Fibroblast of skin of right biceps (primary cell): Measurements from ENCODE around the gene FANCC.

ENCODE experiments used
- DNase-seq: peaks from one replicate; pipeline ENCODE4 v3.0.0-alpha.2; 2013

The FANCC gene

DNA sequence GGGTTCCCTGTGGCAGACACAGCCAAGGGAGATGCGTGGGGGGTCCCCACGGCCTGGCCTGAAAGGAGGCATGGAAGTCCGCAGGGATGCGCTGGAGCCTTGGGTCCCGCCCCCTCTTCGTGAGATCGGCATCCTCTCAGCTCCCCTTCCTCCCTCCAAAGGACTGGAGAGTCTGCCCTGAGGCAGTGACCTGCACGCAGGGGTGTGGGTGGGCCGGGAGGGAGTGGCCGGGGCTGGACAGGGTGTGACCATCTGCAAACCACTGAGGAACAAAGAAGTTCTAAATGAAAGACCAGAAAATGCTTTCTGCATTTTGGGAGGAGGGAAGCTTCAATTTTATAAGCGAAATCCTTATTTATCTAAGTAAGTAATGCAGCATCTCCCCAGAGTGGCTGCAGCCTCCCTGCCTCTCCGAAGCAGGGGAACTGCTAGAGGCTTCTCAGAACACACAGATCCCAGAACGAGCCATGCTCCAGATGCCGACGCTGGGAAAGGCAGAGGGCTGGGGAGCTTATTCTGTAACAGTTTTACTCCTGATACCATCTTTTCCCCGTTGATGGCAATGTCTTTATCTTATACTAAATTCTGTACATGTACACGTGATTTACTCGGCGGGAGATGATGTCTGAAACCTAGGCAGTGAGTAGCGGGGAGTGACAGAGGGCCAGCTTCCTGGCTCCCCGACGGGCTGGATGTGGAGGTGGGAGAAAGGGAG, 221.7 kb downstream of the FANCC start:
- no peak for DNase-seq

DNA sequence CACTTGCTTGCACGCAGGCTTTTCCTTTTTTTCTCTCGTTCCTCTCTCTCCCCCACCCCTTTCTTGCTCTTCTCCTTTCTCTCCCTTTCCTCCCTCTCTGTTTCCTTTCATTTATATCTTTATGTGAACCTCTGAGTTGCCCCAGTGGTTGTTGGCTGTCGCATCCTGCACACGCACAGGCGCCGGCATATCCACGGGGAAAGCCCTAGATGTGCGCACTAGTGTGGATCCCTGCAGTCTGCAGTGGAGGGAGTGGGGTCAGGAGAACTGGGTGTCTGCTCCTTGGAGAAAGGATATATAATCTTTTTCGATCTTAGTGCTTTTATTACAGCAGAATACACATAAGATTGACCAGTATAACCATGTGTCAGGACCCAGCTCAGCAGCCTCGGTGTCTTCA, 223.5 kb downstream of the FANCC start:
- DNase-seq, result no peak

GRCh38 chr9:95093586-95093985, 223.9 kb downstream of the FANCC start:
- DNase-seq, result no peak

DNA sequence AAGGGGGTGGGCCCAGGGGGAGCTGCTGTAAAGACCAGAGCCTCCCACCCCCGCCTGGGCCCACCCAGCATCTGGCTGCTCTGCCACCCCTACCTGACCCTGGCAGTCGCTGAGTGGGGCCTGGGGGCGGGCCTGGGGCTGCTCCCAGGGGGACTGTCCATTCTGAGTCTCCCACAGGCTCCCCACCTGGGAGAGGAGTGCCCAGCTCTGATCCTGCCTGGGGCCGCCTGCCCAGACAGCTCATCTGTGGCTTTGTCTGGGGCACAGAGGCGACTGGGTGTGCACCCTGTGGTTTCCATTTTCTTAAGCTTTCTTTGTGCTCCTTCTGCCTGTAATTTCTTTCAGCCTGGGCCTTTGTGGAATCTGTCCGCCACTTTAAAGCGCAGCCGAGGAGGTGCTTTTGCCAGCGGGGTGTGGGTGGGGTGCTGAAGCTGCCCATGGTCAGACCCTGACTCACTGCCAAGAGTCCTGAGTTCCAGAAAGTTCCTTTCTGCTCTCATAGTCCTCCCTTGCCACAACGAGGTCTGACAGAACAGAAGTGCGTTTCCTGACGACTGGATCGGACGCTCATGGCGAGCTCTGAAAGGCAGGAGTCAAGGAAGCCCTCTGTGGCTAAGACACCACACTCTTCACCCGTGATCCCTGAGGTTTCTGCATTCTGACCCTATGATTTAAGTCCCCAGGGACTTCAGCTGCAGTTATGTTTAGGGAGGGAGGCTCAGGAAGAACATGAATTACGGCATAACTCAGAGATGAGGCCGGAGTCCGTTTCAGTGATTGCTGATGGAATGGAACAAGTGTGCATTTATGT, 225.0 kb downstream of the FANCC start:
- peak; percentile 86 for DNase-seq

DNA sequence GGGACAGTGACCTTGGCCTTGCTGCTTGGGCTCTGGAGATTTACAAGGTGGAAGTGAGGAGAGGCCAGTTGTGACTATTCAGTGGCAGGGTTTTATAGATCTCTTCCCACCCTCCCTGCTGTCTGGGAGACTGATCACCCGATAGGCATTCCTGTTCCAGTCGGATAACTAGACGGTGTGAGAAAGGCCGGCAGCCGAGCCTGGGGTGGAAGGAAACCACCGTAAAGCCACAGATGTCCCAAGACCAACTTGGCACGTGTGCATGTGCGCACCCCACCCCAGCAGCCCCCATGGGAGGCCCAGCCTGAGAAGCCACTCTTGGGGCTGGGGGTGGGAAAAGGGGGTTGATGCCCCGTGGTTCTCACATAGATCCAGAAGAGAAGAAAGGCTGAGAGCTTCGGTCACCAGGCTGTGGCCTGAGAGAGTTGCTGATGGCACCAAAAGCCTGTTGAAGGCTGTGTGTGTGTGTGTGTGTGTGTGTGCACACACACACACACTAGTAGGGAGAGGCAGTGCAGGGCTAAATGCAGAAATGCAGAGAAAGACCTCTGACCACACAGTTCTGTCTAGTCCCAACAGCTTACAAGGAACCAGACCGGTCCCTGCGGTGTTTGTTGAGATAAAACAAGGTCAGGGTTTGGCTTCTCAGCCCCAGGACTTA, 225.8 kb downstream of the FANCC start:
- DNase-seq, result peak; percentile 64

- DNase-seq, result no peak
Observed at GRCh38 chr9:95090871-95091577, 226.5 kb downstream of the FANCC start.

DNA sequence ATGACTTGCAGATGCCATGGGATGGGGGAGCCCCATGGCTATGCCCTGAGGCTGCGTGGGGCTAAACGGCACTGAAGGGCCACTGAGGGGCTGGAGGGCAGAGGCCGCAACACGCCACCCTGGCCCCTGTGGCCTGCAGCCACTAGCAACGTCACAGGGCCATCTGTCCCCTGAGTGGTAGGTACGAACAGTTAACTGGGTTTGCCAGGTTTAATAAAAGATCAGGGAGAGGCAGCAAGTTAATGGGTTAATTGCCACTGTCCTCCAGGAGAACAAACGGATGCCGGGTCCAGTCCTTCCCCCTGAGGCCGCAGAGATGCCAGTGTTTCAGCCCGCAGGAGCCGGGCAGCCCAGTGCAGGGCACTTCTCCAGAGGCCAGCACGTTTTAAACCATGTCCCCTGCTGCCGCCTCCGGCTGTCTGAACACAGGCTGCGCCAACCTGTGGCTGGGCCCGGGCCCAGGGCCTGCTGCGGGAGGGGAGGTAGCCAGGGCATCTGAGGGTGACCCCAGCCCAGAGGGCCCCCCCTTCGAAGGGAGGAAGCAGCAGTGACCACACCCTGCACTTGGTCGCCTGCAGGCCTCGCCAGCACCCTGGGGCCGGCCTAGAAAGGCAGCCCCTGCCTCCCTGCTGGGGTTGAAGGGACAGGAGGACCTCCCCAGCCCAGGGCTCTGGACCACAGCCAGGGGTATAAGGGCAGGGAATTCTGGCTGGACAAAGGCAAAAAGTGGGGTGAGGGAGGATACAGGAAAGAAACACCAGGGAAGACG, 227.3 kb downstream of the FANCC start:
- no peak for DNase-seq

DNA sequence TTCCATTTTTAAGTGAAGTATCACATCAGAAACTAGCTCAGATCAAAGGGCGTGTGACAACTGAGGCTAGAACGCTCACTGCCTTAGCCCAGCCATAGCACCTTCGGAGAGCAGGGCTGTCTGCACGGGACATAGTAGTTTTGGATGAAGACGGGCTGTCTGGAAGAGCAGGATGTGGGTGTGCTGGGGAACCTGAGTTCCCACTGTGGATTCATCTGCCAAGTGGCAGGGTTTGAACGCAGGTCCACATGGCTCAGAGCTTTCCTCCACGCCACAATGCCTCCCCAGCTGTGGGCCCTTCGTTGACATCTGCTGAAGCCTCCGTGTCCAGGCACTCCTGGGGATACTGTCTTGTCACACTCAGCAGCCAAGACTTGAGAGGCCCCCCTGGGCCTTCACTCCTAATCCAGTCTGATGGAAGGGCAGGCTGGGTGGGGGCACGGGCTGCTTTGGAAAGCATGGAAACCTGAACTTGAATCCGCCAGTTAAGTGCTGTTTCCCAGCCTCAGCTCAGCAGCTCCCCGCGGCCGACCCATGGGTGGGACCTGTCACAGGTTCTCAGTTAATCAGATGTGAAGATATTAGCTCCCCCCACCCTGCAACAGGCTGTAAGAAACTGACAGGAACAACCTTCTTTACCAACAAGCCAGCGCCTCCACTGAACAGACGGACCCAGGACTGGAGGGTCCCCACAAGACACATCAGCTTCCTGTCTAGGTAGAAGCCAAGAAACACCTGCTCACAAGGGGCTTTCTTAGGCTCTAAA, 228.1 kb downstream of the FANCC start:
- DNase-seq, result no peak

DNA sequence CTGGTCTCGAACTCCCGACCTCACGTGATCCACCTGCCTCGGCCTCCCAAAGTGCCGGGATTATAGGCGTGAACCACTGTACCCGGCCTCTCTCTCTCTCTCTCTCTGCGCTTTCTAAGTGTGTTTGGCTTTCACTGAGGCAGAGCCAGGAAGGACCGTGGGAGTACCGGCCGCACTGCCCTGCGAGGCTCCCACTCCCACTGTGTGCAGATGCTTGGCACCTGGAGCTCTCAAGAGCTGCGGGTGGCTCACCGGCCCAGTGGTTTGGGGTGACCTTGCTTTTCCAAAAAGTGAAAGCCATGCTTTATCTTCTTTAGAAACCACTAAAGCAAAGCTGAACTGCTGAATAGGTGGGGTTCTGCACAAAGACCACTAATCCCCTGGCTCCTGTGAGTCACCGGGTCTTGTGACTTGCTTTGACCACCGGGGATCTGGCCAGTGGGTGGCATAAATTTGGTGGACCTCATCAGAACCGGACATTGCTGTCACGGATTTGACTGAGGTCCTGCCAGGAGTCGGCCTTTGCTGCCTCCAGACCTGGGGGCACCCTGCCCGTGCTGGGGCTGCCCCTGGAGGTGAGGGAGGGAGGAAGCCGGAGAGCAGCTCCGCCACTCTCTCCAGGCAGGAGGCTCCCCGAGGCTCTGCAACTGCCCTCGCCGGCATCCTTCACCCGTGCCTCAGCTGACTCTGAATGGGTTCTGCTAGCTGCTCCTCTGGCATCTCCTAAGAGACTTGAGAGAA, 228.9 kb downstream of the FANCC start:
- no peak for DNase-seq

DNA sequence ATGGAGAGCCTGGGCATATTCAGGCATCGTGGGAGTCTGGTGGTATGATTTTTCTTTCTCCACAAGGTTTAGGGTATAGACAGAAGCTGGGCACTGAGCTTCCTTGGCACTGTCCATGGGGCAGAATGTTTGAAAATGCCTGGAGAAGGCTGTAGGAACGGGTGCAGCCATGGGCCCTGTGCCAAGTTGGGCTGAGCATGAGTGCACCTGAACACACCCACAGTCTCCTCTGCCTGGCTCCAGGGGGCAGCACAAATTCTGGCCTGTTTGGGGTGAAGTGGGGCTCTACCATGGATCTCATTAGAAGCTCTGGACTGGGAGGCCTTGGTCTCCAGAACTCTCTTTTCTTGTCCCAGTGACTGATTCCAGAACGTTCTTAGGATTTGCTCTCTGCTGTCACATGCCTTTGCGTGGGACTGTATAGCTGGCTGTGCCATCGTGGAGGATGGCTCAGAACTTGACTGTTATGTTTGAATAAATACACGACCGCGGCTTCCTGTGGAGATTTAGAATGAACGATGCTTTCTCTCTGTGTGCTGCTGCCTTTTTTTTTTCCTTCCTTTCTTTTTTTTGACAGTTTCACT, 229.8 kb downstream of the FANCC start:
- no peak for DNase-seq

DNA sequence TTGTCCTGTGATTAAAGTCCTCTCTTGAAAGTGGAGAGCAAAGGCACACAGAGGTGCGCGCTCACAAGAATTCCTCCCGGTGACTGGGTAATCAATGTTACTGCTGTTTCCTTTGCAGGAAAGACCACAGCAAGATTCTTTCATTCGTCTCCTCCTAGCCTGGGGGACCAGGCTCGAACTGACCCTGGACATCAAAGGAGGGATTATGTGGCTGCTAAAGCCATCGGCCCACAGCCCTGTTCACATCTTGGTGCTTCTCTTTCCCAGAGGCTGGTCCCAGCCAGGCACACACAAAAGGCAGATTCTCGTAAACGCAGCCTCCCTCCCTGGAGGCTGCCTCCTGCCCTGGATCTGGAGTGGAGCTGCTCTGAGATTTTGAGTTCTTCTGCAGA, 230.9 kb downstream of the FANCC start:
- DNase-seq, result no peak

DNA sequence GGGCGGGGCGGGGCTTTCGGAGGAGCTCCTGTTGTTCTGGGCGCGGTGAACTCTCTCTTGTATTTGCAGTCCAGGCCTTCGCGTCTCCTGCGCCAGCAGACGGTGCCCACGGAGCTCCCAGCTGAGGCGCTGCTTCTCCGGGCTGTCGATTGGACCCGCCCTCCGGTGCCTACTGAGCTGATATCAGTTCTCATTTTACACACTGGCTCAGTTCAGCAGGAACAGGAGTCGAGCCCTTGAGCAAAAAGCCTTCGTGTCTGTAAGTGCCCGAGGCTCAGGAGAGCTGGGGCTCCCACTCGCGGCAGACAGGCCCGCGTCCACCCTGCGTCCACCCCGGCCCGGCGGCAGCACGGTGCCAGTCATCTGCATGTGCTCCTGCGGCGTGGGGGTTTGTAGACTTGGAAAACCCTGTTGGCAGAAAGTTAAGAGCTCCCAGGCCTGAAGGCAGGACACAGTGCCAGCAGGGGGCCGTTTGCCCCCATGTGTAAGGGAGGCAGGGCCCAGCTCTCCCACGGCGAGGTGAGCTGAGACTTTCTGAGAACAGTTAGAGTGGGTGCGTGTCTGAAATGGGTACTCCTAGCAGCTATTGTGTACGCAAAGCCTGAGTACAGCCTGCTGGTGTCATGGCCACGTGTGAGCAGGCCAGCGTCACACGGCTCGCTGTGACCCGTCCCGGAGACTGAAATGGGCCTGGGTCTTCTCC, 231.5 kb downstream of the FANCC start:
- DNase-seq, result no peak

DNA sequence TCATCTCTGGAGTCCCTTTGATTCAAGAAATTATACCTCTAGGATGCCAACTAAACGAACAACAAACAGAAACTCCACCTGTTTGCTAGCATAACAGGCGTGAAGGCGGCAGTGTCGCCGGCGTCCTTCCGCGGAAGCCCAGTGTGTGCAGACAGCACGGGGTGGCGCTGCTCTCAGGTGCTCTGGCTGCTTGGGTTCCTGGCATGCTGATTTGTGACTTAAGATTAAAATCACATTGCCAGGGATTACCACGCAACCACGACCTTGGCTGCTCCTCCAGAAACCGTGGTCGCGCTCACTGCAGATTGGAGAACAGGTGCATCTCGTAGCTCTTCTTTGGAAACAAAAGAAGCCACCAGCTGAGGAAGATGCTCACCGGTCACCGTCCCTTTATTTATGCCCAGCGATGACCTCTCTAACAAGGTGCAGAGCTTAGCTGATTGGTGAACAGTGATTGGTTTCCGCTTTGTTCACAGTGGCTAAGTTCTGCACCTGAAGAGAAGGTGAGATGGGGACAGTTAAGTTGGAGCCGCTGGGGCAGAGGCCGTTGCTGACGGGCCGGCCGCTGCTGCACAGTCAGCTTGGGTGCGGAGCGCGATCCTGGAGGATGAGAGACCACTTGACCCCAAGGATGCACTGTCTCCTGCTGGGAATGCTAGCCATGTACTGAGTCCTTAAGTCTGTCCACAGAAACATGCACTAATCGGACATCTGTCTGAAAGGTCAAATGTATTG, 232.3 kb downstream of the FANCC start:
- no peak for DNase-seq

- DNase-seq, result no peak
Observed at GRCh38 chr9:95084254-95084934, 233.1 kb downstream of the FANCC start.

- DNase-seq, result no peak
Observed at GRCh38 chr9:95083086-95083768, 234.3 kb downstream of the FANCC start.

GRCh38 chr9:95082401-95083084, 235.0 kb downstream of the FANCC start:
- no peak for DNase-seq

DNA sequence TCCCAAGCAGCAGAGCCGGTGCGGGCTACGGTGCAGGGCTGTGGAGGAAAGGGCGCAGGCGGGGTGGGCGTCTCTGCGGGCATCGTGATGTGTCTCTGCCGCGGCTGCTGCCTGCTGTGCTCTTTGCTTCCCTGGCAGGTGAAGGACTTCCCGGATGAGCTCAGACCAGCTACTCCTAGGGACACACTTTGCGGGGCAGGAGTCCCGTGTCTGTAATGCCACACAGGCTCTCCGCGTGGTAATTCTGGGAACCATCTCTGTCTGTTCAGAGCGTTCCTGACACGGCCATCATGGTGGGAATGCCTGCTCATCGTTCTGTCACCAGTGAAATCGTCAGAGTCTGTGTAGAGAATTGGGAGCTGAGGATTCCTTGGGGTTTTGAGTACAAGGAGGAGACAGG, 235.5 kb downstream of the FANCC start:
- DNase-seq, result no peak
